Left lung (tissue), 10 donors: ENCODE measurements around the gene FAM13A. TPM values are rescaled to one million over a fixed set of nuclear protein-coding genes. Genes with fewer than 3 reads are reported as not detected.

Source experiments
- ATAC-seq: fragments of 200-7000 bp; cut with Tn5 transposase; one replicate; pipeline ENCODE4 v1.9.1; 2020; ENCODE audit warnings: moderate library complexity
- DNase-seq, 4 donors: peaks; one replicate each; pipeline ENCODE4 v3.0.0-alpha.2; 2013 to 2020
- H3K27ac ChIP-seq, 2 donors: fragments of 200-600 bp; sonication (generic) in 1 of 2; one replicate each; pipeline versions ENCODE4 v1.5.0 to v1.8.0; 2020 to 2021
- H3K27me3 ChIP-seq, 2 donors: fragments of 200-600 bp; sonication (generic) in 1 of 2; one replicate each; pipeline versions ENCODE4 v1.5.0 to v1.8.0; 2020 to 2021
- H3K36me3 ChIP-seq, 2 donors: fragments of 200-600 bp; sonication (generic) in 1 of 2; one replicate each; pipeline versions ENCODE4 v1.5.0 to v1.8.0; 2020 to 2021
- H3K4me1 ChIP-seq, 2 donors: fragments of 200-600 bp; one replicate each; pipeline ENCODE4 v1.8.0; 2021
- H3K4me3 ChIP-seq, 2 donors: fragments of 200-600 bp; sonication (generic) in 1 of 2; one replicate each; pipeline versions ENCODE4 v1.5.0 to v1.8.0; 2020 to 2021; ENCODE audit warnings: mild to moderate bottlenecking in 1 of 2
- H3K9me3 ChIP-seq, 2 donors: fragments of 200-600 bp; sonication (generic) in 1 of 2; one replicate each; pipeline versions ENCODE4 v1.5.0 to v1.8.0; 2020 to 2021
- intact Hi-C, 2 donors: fragments of 100-400 bp; cut with DNase I; formaldehyde crosslinking; loops; one replicate each; pipeline versions ENCODE4 v1.11.2 to v1.14.2; 2022
- polyA plus RNA-seq, 6 donors: library from polyadenylated mRNA; unstranded; fragments of 120-200 nt; gene quantifications; one replicate each; pipeline ENCODE4 v1.2.1, GENCODE V29; 2013; ENCODE audit not compliant: insufficient read length in 6 of 6
- total RNA-seq, 2 donors: library from RNA; stranded (reverse); fragmentation: NEBNext Ultra II Directional; extraction: Animal tissue kit (Norgen Biotek cat#: 25700); gene quantifications; one replicate each; pipeline ENCODE4 v1.2.1, GENCODE V29; 2021
- TF ChIP-seq, protein P1 (sequence below), 2 donors: fragments of 200-600 bp; sonication (generic) in 1 of 2; IDR thresholded peaks; one replicate each; pipeline versions ENCODE4 v1.5.0 to v1.8.0; 2021; ENCODE audit warnings: antibody characterized with exemption in 2 of 2
- donor health status: DM: no; HTN: yes; CAD: no.
- donor health status: DM: no; HTN: no; CAD: no.

Gene FAM13A
- total and polyA plus RNA-seq, 8 donors: 22.2 to 69.5 (median 52.2) TPM

DNA sequence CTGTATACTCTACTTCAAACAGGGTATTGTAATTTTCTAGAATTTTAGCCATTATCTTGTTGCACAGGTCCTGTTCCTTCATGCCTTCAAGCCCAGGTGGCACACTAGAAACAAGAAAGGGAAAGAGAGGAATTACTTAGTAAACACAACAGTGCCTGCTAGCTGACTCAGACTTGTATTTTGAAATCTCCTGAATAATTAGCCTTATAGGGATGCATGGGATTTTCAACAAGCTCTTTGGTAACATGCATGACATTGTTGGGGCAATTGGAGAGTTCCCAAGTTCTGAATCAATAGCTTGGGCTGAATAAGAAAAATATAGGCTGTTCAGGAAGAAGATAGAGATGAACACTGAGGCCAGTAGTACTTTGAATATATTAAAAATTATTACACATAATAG, 118.8 kb downstream of the FAM13A start:
- TF ChIP-seq, protein P1, sequence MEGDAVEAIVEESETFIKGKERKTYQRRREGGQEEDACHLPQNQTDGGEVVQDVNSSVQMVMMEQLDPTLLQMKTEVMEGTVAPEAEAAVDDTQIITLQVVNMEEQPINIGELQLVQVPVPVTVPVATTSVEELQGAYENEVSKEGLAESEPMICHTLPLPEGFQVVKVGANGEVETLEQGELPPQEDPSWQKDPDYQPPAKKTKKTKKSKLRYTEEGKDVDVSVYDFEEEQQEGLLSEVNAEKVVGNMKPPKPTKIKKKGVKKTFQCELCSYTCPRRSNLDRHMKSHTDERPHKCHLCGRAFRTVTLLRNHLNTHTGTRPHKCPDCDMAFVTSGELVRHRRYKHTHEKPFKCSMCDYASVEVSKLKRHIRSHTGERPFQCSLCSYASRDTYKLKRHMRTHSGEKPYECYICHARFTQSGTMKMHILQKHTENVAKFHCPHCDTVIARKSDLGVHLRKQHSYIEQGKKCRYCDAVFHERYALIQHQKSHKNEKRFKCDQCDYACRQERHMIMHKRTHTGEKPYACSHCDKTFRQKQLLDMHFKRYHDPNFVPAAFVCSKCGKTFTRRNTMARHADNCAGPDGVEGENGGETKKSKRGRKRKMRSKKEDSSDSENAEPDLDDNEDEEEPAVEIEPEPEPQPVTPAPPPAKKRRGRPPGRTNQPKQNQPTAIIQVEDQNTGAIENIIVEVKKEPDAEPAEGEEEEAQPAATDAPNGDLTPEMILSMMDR (IDR thresholded peaks at IDR 0.05): no peak
- DNase-seq (no peak), ATAC-seq (peak; percentile 80)
- Histone ChIP-seq H3K27me3 (no peaks in the 10 kb centered on the region), H3K9me3 (no peaks in the 10 kb centered on the region), H3K27ac (no peak overlapping the region), H3K4me3 (no peak overlapping the region), H3K4me1 (peaks cover 0 to 5% of the 10 kb centered on the region in 2 donors), H3K36me3 (no peaks in the 10 kb centered on the region)
- intact Hi-C loops: no loop called here

DNA sequence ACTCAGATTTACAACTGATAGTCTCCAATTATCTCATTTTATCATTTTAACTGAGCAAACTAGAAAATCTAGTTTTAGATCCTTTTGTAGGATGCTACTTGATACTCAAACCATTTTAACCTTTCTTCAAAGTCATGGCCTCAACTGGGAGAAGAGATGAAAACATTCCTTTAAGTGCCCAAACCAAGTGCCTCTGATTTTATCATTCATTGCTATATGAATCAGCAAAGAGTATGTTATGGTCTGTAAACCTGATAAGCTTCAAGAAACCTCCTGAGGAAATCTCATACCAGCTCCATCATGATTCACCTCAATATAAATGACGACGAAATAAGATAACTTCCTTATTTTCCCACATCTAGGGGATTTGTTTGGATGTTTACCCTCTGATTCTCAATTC, 119.9 kb downstream of the FAM13A start:
- H3K27ac ChIP-seq: no peak overlapping the region
- peaks cover 0 to 5% of the 10 kb centered on the region in 2 donors for H3K4me1 ChIP-seq
- H3K9me3 ChIP-seq: no peaks in the 10 kb centered on the region
- DNase-seq: no peak
- intact Hi-C loops: no loop called here
- H3K36me3 ChIP-seq: no peaks in the 10 kb centered on the region
- ATAC-seq: no peak
- no peaks in the 10 kb centered on the region for H3K27me3 ChIP-seq
- no peak overlapping the region for H3K4me3 ChIP-seq
- TF ChIP-seq, protein P1 (IDR thresholded peaks at IDR 0.05): no peak

DNA sequence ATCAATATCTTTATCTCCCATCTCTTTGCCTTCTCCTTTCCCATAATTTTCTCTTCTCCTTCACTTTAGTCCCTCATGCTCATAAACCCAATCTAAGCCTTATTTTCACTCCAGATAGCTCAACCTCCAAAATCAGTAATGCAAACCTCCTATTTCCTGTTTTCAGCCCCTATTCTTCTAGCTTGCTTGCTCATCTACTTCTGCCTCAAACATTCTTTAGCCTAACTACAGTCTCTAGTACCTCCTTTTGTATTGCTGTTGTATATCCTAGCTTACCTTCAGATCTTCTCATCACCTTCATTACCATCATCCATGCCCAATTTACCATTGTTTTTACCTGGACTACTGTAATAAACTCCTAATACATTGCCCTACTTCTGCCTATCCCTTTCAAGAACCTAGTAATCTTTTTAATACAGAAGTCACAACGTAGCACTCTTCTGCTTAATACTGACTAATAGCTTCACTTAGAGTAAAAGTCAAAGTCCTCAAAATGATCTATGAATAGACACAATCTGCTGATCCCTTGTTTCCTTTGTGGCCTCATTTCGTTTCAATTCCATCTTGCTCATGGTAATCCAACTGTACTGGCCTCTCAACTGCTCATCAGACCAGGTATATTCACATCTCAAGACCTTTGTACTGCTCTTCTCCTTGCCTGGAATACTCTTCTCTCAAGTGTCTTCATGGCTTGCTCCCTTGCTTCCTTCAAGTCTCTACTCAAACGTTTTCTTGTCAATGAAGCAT, 123.4 kb downstream of the FAM13A start:
- no peak for DNase-seq
- TF ChIP-seq, protein P1 (IDR thresholded peaks at IDR 0.05): no peak
- Histone ChIP-seq H3K27ac (no peak overlapping the region), H3K9me3 (no peaks in the 10 kb centered on the region), H3K4me3 (no peak overlapping the region), H3K4me1 (peaks cover 0 to 5% of the 10 kb centered on the region in 2 donors), H3K36me3 (no peaks in the 10 kb centered on the region), H3K27me3 (no peaks in the 10 kb centered on the region)
- intact Hi-C loops: no loop called here
- ATAC-seq: no peak

DNA sequence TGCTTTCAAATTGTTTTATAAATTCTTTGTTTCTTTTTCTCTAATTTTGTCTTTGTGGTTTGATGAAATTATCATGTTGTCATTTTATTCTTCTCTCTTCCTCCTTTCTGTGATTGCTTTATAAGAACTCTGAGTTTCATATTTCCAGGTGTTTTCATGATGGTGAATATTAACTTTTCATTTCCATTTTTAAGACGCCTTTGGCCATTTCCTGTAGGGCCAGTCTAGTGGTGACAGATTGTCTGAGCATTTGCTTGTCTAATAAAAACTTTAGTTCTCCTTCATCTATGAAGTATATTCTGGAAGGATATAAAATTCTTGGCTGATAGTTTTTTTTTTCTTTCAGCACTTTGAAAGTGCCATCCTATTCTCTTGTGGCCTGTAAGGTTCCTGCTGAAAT, 128.1 kb downstream of the FAM13A start:
- Histone ChIP-seq H3K36me3 (no peaks in the 10 kb centered on the region), H3K9me3 (peaks cover 0 to 2% of the 10 kb centered on the region in 2 donors), H3K4me3 (no peak overlapping the region), H3K4me1 (no peaks in the 10 kb centered on the region), H3K27me3 (no peaks in the 10 kb centered on the region), H3K27ac (no peak overlapping the region)
- no peak for ATAC-seq
- intact Hi-C loops: no loop called here
- no peak for DNase-seq
- TF ChIP-seq, protein P1 (IDR thresholded peaks at IDR 0.05): no peak

DNA sequence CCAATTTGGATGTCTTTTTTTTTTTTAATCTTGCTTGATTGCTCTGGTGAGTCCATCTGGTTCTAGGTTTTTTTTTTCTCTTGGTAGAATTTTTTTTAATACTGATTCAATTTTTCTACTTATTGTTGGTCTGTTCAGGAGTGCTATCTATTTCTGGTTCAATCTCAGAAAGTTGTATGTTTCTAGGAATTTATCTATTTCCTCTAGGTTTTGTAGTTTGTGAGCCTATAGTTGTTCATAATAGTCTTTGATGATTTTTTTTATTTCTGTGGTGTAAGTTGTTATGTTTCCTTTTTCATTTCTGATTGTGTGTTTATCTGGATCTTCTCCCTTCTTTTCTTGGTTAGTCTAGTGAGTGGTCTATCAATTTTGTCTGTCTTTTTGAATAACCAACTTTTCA, 129.6 kb downstream of the FAM13A start:
- H3K27me3 ChIP-seq: no peaks in the 10 kb centered on the region
- intact Hi-C loops: no loop called here
- ATAC-seq (no peak), DNase-seq (no peak)
- no peaks in the 10 kb centered on the region for H3K4me1 ChIP-seq
- no peaks in the 10 kb centered on the region for H3K36me3 ChIP-seq
- peaks cover 0 to 2% of the 10 kb centered on the region in 2 donors for H3K9me3 ChIP-seq
- no peak overlapping the region for H3K4me3 ChIP-seq
- H3K27ac ChIP-seq: no peak overlapping the region
- TF ChIP-seq, protein P1 (IDR thresholded peaks at IDR 0.05): no peak
